MM.1S (cell line): ENCODE data around the gene HSPB1.

ENCODE experiments used
- CTCF ChIP-seq: fragments of 300-600 bp; sonication (generic); IDR thresholded peaks from 2 replicates; pipeline ENCODE4 v1.5.1; 2016; ENCODE audit warnings: antibody characterized with exemption, low read length, mixed read lengths
- EZH2 ChIP-seq: fragments of 300-600 bp; sonication (generic); optimal IDR thresholded peaks from 2 replicates; pipeline ENCODE3; 2017; ENCODE audit warnings: low read depth, mild to moderate bottlenecking, antibody characterized with exemption, low read length, mixed read lengths

- TF ChIP-seq CTCF, result no peak
- no peak for TF ChIP-seq EZH2
Measured at GRCh38 chr7:76261329-76261728, 41.1 kb upstream of the HSPB1 start.
